HG03442 (cell line): ENCODE data around the gene CSTF3.
"Not testable (repeated sequence)": the region's sequence is repeated elsewhere in the genome, so short reads cannot be mapped to it uniquely, and the experiment has no call there.

Experiments
- ATAC-seq: cut with Tn5 transposase; IDR thresholded peaks from one replicate; pipeline ENCODE4 v1.9.1; 2021; ENCODE audit warnings: mild to moderate bottlenecking, moderate library complexity; ENCODE audit not compliant: unreplicated experiment

The CSTF3 gene

DNA sequence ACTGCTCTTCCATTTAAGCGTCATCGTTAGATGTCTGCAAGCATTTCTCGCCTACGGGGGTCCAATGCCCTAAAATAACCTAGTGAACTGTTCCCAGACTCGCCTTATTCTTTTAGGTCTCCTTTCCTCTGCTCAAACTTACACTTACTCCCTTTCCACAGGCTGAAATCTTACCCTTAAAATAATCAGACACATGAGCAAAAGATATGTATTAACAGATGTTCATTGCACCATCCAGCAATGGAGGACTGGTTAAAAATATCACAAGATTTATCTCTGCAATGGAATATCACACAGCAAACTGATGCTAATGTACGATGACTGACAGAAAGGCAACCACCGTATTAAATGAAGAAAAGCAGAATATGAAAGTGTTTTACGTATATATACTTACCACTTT lies 1.6 kb upstream of the CSTF3 start:
- no peak for ATAC-seq

DNA sequence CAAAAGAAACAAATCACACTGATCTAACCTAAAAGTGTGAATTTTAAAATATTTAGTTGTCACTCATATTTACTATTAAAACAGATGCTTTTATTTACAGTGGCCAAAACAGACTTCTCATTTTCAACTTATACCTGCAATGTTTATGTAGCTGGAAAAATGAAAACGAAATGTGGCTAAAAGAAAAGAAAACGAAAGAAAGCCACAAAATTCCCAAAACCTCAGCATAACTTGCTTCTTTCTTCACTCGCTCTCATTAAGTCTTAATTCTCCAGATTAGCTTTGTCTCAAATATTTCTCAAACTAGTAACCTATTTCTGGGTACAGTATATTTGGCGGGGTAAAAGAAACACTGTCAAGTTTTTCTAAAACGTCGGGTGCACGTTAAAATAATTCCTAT lies 693 bp downstream of the CSTF3 start:
- no peak for ATAC-seq

GRCh38 chr11:33160136-33160535 lies 1.1 kb downstream of the CSTF3 start:
- ATAC-seq, result no peak

DNA sequence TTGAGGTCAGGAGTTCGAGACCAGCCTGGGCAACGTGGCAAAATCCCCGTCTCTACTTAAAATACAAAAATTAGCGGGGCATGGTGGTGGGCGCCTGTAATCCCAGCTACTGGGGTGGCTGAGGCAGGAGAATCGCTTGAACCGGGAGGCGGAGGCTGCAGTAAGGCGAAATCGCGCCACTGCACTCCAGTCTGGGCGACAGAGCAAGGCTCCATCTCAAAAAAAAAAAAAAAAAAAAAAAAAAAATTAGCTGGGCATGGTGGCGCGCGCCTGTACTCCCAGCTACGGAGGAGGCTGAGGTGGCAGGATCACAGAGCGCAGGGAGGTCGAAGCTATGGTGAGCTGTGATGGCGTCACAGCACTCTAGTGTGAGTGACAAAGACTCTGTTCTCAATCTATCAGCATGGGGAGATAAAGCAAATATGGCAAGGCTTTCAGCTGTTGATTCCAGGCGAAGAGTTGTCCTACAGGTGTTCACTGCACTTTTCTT lies 1.9 kb downstream of the CSTF3 start:
- not testable (repeated sequence) for ATAC-seq

DNA sequence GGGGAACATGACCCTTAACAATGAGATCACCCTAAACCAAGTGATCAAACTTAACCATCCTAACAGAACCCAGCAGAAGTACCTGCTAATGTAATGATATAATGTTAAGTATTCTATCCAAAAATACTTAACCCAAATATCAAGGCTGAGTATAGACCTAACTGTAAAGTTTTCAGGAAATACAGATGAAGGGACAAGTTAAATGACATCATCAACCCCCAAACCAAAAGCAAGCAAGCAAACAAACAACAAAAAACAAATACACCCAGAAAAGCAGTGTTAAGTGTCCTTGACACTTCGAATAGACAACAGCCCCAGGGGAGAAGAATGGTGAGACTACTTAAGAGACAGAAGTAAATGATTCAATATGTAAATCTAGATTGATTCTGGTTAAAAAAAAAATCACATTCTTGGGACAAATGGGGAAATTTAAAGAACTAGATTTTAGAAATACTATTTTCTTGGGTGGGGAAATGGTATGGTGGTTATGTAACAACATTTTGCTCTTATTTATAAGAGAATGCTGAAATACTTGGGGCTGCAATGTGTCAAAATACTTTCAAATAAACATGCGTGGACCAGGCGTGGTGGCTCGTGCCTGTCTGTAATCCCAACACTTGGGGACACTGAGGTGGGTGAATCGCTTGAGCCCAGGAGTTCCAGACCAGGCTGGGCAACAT lies 2.5 kb downstream of the CSTF3 start:
- no peak for ATAC-seq

DNA sequence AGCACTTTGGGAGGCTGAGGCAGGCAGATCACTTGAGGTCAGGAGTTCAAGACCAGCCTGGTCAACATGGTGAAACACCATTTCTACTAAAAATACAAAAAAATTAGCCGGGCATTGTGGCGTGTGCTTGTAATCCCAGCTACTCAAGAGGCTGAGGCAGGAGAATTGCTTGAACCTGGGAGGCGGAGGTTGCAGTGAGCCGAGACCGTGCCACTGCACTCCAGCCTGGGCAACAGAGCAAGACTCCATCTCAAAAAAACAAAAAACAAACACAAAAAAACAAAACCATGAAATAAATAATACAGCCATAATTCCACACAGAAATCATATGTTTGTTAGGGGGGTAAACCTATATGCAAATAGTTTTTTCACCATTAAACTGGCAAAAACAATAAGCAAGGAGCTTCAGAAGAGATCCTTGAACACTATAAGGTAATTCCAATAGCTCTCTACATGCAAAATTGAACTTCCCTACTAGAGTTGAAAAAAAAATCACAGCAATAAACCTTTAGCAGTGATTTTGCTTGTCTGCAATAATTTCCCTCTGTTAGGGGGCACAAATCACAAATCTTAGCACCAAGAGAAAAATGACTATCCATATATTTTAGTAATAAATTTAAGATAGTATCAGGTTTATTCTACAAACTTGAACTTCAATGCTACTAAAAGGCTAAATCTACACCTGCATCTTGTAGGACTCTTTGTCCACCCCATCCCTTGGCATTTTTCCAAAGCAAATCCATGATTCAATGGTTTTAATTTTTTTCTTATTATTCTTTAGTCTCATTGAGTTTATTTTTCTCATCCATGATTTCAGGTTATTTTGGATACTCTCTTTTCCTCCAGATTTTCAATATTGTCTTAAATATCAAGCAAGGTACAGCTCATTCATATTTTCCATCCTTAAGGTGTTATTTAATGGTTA lies 3.9 kb downstream of the CSTF3 start:
- no peak for ATAC-seq

- ATAC-seq, result no peak
Measured at GRCh38 chr11:33151399-33151798, 9.9 kb downstream of the CSTF3 start.

GRCh38 chr11:33147559-33147958 lies 13.7 kb downstream of the CSTF3 start:
- no peak for ATAC-seq

DNA sequence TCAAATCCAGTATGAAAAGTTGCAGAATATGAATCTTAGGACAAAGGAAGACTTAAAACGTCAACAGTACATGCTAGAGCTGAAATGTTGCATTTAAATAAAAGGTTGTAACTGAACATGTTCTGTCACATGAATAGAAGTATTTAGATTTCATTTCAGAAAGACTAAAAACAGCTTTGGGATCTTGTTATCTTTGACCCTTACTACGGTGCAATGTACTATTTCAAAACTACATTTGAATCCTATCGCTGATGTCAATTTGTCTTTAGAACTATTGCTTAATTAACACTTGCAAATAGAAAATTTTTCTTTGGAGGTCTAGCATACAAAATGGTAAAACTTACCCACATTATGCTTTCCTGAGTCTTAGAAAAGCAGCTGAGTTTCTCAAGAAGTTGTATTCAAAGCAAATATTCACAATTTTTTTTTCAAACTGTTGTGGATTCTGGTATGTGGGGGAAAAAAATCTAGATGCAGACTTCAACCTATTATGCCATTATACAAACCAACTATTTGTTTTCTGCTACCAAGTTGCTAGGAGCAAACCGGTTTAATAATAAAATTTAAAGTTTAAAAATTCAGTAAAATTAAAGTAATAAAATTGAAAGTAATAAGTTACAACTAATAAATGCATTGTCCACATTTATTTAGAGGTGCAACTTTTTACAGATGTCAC lies 25.4 kb downstream of the CSTF3 start:
- ATAC-seq, result no peak

DNA sequence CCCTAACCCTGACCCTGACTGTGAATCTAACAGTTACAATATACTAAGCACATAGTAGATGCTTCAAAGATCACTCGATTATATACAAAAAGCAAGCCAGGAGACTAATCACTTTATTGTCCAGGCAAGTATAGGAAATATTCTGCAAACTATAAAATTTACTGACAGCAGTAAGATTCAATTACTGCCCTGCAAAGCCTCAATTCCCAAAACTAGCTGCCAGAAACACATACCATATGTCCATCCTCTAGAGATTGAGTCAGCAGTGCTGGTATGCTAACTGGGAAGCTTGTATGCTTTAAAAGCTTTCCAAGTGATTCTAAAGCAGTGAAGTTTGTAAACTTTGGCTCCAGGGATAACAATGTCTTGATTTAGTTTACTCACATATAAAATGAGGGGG lies 26.1 kb downstream of the CSTF3 start:
- ATAC-seq, result no peak

- ATAC-seq, result no peak
Measured at GRCh38 chr11:33134276-33134675, 27.0 kb downstream of the CSTF3 start.

GRCh38 chr11:33133761-33134160 lies 27.5 kb downstream of the CSTF3 start:
- ATAC-seq, result no peak

- no peak for ATAC-seq
Measured at GRCh38 chr11:33132510-33132909, 28.8 kb downstream of the CSTF3 start.

DNA sequence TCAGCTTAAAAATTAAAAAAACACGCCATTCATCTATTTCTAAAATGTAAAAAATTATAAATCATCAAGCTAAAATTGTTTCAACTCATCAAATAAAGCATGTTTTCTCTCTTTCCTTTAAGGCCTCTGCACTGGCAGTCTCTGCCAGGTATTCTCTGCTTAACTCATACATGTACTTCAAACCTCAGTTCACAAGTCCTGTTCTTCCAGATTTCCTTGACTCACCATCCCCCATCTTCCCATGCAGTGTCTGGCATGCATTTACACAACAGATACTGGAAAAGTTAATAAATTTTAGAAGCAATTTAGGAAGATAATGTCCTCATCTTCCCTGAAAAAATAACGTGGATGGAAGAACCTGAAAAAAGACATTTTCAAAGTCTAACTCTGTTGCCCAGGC lies 32.5 kb downstream of the CSTF3 start:
- ATAC-seq, result no peak

GRCh38 chr11:33125611-33126010 lies 35.7 kb downstream of the CSTF3 start:
- no peak for ATAC-seq

- ATAC-seq, result no peak
Measured at GRCh38 chr11:33125025-33125424, 36.3 kb downstream of the CSTF3 start.

DNA sequence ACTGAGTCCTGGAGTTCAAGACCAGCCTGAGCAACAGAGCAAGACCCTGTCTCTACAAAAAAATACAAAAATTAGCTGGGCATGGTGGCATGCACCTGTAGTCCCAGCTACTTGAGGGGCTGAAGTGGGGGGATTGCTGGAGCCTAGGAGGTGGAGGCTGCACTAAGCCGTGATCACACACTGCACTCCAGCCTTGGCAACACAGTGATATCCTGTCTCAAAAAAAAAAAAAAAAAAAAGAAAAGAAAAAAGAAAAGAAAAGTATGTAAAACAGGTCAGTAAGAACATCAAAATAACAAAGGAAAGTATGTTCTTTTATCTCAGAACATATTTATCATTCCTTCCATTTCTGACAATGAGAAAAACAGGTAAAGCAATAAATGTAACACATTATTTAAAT lies 38.6 kb downstream of the CSTF3 start:
- not testable (repeated sequence) for ATAC-seq

DNA sequence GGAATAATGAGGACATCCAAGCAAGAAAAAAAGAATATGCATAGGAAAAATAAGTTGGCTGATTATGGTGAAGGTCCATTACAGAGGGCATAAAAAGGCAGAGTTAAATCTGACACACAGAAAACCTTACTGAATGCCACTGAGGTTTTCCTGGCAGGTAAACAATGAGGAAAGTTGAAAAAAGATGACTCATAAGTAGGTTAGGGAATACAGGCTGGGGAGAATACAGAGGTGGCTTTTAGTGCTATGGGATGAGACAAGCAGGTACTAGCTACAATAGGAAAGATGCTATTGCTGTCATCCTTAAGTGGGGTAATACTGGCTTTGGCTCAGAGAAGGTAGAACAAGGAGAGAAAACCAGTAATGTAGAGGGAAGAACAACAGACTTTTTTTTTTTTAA lies 44.7 kb downstream of the CSTF3 start:
- ATAC-seq, result no peak

GRCh38 chr11:33110083-33110482 lies 51.2 kb downstream of the CSTF3 start:
- no peak for ATAC-seq

DNA sequence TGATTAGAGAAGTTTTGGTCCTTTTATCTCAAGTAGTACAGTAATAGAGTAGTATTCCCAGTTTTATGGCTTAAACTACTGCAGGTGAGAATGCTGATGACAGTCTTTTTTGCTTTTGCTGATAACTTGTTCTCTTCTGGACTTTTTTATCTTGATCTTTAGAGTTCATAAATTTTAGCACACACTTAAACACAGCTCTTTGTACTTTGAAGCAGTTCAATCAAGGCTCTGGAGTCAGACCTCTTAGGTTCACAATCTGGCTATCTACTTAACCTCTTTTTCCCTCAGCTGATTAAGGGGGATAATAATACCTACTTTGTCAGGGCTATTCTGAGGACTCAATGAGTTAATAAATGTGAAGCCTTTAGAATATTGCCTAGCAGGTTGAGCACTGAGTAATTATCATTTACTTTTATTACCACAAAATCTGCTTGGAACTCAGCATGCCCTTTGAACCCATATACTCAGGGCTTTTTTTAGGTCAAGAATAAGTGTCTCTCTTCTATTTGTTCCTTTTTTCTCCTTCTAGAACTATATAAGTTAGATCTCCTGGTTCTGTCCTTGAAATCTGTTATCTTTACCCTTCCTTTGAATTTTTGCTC lies 51.9 kb downstream of the CSTF3 start:
- no peak for ATAC-seq

DNA sequence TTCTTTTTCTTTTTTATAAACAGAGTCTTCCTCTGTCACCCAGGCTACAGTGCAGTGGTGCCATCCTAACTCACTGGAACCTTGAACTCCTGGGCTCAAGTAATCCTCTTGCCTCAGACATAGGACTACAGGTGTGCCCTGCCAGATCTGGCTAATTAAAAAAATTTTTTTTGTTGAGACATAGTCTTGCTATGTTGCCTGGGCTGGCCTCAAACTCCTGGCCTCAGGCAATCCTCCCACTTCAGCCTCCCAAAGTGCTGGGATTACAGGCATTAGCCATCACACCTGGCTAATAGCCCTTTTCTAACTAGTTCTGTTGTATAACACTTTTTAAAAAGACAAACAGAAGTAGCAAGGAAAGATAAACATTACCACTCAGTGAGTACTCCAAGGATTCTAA lies 57.4 kb downstream of the CSTF3 start:
- no peak for ATAC-seq
